Measurements from ENCODE around the gene PRELP.

The PRELP gene

GRCh38 chr1:203478986-203479385 lies 3.4 kb downstream of the PRELP start:
- no peak for DNase-seq (ENCODE audit: low read depth)

GRCh38 chr1:203479646-203480045 lies 4.0 kb downstream of the PRELP start:
- DNase-seq (ENCODE audit: low read depth) = no peak

DNA sequence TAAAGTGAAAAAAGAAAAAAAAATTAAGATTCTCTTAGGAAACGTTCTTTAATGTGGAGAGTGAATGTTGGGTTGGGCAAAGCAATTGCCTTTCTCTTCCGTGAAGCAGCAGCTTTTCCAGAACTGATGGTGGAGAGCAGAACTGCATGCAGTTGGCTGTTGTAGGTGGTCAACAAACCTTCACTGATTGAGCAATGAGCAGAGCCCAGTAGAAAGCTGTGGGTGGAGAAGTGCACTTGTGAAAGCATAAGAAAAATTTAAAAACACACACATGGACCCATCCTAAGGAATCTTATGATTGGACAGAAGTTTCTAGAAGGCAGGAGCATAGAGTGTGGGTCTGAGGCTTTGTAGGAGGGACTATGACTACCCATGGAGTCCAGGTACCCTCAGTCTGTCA lies 4.5 kb downstream of the PRELP start:
- peak; percentile 42 for DNase-seq (ENCODE audit: low read depth)

GRCh38 chr1:203480525-203481084 lies 5.0 kb downstream of the PRELP start:
- peak; percentile 84 for DNase-seq (ENCODE audit: low read depth)

- no peak for DNase-seq (ENCODE audit: low read depth)
These were observed 5.6 kb downstream of the PRELP start for GRCh38 chr1:203481196-203481595.

DNA sequence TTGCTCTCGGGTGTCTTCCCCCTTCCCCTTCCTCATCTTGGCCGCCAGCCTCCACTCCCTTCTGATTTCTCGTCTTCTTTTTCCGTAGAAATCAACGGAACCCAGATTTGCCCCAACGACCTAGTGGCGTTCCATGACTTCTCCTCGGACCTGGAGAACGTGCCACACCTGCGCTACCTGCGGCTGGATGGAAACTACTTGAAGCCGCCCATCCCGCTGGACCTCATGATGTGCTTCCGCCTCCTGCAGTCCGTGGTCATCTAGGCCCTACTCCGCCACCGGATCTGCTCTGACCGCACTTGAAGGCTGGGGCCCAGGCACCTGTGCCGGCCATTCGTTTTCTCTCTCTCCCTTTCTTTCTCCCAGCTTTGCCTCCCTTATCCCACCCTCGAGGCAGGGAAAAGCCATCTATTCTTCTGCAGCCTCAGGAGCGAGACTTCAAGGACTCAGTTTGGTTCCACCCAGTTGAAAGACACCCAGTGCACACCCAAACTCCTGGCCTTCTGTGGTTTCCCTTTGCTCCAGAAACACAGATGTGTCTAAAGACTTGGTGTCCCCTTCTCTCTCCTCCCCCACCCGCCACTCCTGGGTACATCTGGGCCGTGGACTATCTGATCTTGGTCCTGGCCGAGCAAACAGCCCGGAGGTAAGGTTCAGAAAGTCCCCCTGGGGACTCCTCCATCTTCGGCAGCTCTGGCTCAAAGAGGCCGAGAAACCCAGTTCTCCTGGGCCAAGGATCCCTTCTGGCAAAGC lies 11.2 kb downstream of the PRELP start:
- no peak for DNase-seq (ENCODE audit: low read depth)

DNA sequence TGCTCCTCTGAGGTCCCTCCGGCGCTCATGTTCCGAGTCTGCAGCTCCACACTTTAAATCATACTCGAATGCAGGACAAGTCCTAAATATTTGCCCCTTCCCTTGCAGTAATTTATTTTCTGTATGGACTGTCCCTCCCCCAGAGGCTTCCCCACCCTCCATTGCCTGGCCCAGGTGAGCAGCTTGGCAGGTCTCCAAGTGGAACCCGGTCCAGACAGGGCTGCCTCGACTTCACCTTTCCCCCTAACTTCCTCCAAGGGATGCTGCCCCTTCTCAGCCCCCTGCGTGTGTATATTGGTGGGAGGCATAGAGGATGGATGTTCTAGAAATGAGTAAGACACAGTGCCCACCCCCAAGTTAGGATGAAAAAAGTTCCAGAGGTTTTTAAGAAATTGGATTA lies 12.9 kb downstream of the PRELP start:
- no peak for DNase-seq (ENCODE audit: low read depth)

GRCh38 chr1:203490607-203491006 lies 15.0 kb downstream of the PRELP start:
- DNase-seq (ENCODE audit: low read depth) = no peak

DNA sequence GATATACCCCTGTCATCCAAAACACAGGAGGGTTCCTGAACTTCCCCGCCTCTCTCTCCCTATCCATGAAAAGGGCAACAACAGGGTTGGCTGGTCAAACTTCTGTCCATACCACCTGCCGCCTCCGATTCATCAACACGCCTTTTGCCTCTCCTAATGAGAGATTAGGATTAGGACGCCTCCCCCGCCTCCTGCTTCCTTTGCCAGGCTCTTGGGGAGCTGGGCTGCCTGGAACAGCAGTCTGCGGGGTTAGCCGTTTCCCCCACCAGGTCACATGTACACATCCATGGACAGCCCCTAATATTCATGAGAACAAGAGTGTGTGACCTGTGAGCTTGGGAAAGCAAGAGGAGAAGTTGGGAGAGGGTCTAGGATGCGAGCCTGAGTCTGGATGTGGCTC lies 16.1 kb downstream of the PRELP start:
- no peak for DNase-seq (ENCODE audit: low read depth)

DNA sequence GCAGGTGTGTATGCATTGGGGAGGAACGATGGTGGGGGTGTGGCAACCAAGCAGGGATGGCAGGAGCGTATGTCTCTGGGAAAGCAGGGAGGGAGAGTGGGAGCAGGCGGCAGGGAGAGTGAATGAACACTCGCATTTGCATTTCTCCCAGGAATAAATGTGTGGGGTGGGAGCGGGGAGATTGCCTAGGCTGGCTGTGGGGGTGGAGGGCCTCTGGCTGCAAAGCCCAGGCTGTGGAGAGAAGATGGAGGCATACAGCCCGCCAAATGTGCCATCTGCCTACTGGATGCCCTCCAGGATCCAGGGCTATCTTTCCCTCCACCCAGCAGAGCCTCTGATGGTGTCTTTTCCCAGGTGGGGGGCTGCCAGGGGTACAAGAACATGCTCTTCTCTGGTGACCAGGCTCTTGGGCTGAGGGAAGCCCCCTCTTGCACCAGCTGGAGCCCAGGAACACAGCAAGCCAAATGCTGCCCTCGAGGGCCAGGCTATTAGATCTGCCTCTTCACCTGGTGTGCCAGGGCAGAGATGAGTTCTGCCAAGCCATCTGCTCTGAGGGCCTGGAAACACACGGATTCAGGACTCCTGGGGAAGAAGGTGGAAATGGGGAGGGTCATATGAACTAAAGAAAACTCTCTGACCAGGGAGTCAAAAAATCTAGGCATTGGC lies 16.6 kb downstream of the PRELP start:
- no peak for DNase-seq (ENCODE audit: low read depth)

DNA sequence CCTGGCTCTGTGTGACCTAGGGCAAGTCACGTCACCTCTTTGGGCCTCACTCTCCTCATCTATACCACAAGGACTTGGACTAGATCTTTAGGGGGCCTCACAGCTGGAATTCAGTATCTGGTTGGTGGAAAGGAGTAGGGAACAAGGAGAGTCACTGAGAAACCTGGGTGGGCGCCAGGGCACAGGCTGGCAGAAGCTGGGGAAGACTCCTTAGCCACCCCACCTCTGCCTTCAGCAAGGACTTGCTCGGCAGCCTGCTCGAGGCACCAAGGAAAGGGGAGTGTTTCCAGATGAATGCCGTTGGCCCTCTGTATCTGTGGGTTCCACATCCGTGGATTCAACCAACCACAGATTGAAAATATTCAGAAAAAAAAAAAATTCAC lies 17.1 kb downstream of the PRELP start:
- DNase-seq (ENCODE audit: low read depth) = no peak

- DNase-seq (ENCODE audit: low read depth) = no peak
These were observed 18.3 kb downstream of the PRELP start, which contains the start of gene OPTC for GRCh38 chr1:203493901-203494300. TSS of gene OPTC (plus strand) at chr1:203494153. CDS start at chr1:203496006, 1,853 bp downstream.

DNA sequence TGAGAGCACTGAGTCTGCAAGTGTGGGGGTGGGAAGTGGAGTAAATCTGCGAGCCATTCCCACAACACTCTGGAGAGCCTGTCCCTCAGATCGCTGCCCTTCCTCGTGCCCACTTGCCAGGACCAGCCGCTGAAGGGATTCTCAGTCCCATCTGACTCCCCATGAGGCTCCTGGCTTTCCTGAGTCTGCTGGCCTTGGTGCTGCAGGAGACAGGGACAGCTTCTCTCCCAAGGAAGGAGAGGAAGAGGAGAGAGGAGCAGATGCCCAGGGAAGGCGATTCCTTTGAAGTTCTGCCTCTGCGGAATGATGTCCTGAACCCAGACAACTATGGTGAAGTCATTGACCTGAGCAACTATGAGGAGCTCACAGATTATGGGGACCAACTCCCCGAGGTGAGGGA lies 20.2 kb downstream of the PRELP start:
- DNase-seq (ENCODE audit: low read depth) = no peak

- no peak for DNase-seq (ENCODE audit: low read depth)
These were observed 21.7 kb downstream of the PRELP start for GRCh38 chr1:203497269-203497777.

- DNase-seq (ENCODE audit: low read depth) = no peak
These were observed 24.2 kb downstream of the PRELP start for GRCh38 chr1:203499643-203500278.

DNA sequence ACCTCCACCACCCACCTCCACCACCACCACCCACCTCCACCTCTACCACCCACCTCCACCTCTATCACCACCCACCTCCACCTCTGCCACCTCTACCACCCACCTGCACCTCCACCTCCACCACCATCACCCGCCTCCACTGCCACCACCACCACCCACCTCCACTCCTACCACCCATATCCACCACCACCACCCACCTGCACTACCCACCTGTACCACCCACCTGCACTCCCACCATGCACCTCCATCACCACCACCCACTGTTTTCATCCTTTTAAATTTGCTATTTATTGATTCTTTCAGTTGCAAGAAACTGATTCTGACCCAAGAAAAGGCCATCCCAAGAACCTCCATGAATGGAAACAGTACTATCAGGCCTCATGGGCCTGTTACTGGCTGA lies 24.7 kb downstream of the PRELP start:
- no peak for DNase-seq (ENCODE audit: low read depth)

GRCh38 chr1:203503836-203504235 lies 28.2 kb downstream of the PRELP start:
- DNase-seq (ENCODE audit: low read depth) = no peak

- DNase-seq (ENCODE audit: low read depth) = peak; percentile 60
These were observed 29.0 kb downstream of the PRELP start for GRCh38 chr1:203504400-203505250.

DNA sequence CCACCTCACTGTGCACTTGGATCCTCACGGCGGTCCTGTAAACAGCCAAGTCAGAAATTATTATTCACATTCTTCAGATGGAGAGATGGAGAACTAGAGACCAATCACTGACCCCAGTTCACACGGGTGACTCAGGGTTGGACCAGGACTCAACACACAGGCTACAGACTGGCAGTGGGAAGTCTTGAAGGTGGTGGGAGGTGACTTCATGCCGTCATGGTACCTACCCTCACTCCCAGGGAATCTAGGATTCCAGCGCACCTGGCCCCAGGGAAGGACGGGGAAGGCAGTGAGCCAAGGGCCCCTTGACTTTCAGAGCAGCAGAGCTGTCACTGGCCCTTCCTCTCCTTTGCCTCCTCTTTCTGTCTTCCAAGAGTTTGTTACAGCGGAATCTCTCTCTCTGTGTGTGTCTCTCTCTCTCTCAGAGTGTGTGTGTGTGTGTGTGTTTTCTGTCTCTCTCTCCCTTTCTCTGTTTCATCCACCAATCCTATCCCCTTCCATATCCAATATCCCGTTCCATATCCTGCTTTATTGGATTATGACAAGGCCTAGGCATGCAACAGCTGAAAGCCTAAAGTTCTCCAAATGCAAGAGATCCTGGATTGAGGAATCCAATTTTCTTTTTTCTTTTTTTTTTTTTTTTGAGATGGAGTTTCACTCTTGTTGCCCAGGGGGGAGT lies 30.1 kb downstream of the PRELP start:
- no peak for DNase-seq (ENCODE audit: low read depth)

DNA sequence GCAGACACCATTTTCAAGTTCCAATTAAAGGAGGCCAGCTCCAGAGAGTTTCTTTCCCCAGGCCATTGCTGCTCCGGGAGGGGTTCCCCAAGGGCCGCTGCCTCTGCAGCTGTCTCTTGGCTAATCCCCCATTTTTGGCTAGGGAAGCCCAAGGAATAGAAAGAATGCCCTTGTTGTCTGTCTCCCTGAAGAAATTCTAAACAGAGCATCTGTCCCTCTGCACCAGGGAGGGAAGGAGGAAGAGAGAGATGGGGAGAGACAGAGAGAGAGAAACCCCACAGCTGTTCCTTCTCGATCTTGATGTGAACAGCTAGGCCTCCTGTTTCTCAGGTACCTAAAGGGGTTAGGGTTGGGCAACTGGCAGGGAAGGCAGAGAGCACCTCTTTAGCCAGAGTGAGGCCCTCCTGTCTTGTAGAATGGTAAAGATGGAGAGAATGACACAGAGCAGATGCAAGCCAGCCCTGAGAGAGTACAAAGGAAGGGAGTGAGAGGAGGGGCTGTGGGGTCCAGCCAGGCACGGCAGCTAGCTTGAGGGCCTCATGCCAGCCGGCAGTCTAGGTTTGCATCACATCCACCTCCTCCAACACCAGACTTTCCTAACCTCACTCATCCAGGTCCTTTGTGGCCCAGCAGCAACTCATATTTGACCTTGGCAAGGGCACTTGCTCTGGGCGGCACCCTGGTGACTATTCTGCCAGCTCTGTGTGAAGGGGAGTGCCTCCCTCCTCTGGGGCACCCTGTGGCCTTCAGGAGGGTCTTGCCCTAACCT lies 31.4 kb downstream of the PRELP start:
- DNase-seq (ENCODE audit: low read depth) = no peak

Data from stromal cell of bone marrow (primary cell).